HTERT RPE-1 (cell line): ENCODE data around the gene RABEPK.
"Not testable (repeated sequence)": the region's sequence is repeated elsewhere in the genome, so short reads cannot be mapped to it uniquely, and the experiment has no call there.

Experiments
- in situ Hi-C: fragments of 300-500 bp; cut with MboI; formaldehyde crosslinking; loops from 4 replicates; pipeline ENCODE4 v1.14.3; 2020; ENCODE audit warnings: low sequenced_read_pairs

The RABEPK gene

GRCh38 chr9:125241863-125242739 lies 41.8 kb downstream of the RABEPK start:
- in situ Hi-C loops, result no loop called here

- in situ Hi-C loops, result no loop called here
These were observed 43.5 kb downstream of the RABEPK start for GRCh38 chr9:125243792-125244260.

- in situ Hi-C loops, result no loop called here
These were observed 45.9 kb downstream of the RABEPK start for GRCh38 chr9:125246261-125246667.

GRCh38 chr9:125254231-125254630 lies 53.9 kb downstream of the RABEPK start:
- in situ Hi-C loops, result no loop called here

- in situ Hi-C loops, result no loop called here
These were observed 55.5 kb downstream of the RABEPK start for GRCh38 chr9:125255781-125256391.

GRCh38 chr9:125258160-125258785 lies 57.9 kb downstream of the RABEPK start:
- in situ Hi-C loops, result no loop called here

GRCh38 chr9:125258832-125259534 lies 58.6 kb downstream of the RABEPK start:
- in situ Hi-C loops, result no loop called here

GRCh38 chr9:125260561-125260960 lies 60.2 kb downstream of the RABEPK start:
- in situ Hi-C loops, result no loop called here

GRCh38 chr9:125261501-125262293 lies 61.4 kb downstream of the RABEPK start, which contains the start of gene GAPVD1:
Gene GAPVD1 (plus strand): TSS chr9:125261826. CDS start chr9:125298922, 37,096 bp downstream.
- in situ Hi-C loops, result no loop called here

- in situ Hi-C loops, result no loop called here
These were observed 62.1 kb downstream of the RABEPK start for GRCh38 chr9:125262294-125262991.

- in situ Hi-C loops, result not testable (repeated sequence)
These were observed 63.7 kb downstream of the RABEPK start for GRCh38 chr9:125264068-125264467.

GRCh38 chr9:125268394-125269013 lies 68.2 kb downstream of the RABEPK start:
- in situ Hi-C loops, result no loop called here

- in situ Hi-C loops, result no loop called here
These were observed 68.7 kb downstream of the RABEPK start for GRCh38 chr9:125269014-125269397.

GRCh38 chr9:125271081-125271480 lies 70.7 kb downstream of the RABEPK start:
- in situ Hi-C loops, result no loop called here

GRCh38 chr9:125272697-125273096 lies 72.4 kb downstream of the RABEPK start:
- in situ Hi-C loops, result no loop called here

- in situ Hi-C loops, result no loop called here
These were observed 76.4 kb downstream of the RABEPK start for GRCh38 chr9:125276771-125277170.

GRCh38 chr9:125277411-125277810 lies 77.1 kb downstream of the RABEPK start:
- in situ Hi-C loops, result no loop called here

- in situ Hi-C loops, result no loop called here
These were observed 80.6 kb downstream of the RABEPK start for GRCh38 chr9:125280945-125281344.
